OCI-M2 (cell line): ENCODE data around the gene SIX1.

Experiments
- DNase-seq: peaks from one replicate; lab custom pipeline; 2025; ENCODE audit not compliant: unreplicated experiment; lab: John Stamatoyannopoulos, UW

The SIX1 gene

DNA sequence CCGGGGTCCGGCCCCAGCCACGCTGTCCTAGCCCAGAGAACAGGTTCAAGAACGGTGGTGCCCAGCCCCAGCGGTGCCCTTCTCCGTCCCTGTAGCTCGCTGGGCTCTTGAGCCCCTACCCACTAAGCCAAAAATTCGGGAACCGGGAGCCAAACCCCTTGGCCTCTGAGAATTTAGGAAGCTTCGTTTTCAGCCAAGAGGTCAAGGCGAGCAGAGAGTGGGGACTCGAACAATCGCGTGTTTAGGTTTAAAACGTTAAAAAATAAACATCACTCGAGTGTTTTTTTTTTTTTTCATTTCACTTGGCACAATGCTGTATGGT, 6.2 kb downstream of the SIX1 start:
- no peak for DNase-seq

DNA sequence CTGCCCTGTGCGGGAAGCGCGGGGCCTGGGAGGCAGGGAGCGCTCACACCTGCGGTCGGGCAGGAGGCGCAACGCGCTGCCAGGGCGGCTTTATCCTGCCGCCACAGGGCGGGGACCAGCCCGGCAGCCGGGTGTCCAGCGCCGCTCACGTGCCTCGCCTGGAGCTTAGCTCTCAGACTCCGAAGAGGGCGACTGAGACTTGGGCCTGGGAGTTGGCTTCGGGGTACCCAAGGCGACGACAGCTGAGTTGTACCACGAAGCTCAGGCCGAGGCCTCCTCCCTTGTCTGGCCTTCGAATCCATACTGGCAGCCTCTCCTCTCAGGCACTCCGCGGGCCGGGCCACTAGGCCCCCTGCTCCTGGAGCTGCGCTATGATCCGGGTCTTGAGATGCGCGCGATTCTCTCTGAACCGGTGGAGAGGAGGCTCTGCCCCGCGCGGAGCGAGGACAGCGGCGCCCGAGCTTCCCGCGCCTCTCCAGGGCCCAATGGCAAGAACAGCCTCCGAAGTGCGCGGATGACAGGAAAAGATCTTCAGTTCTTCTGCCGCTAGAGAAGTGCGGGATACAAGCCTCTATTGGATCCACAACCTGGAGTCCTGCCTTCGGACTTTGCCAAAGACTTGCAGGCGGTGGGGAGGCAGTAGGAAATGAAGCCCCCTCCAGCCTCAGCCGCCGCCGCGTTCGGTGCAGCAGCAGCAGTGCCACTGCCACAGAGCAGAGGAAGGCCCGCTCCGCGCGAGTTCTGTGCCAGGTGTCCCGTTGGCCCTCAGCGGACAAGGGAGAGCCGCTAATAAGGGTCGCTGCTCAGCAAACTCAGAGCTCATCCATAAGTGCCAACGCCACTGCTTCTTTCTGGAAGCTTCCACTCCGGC, 6.8 kb downstream of the SIX1 start:
- no peak for DNase-seq

DNA sequence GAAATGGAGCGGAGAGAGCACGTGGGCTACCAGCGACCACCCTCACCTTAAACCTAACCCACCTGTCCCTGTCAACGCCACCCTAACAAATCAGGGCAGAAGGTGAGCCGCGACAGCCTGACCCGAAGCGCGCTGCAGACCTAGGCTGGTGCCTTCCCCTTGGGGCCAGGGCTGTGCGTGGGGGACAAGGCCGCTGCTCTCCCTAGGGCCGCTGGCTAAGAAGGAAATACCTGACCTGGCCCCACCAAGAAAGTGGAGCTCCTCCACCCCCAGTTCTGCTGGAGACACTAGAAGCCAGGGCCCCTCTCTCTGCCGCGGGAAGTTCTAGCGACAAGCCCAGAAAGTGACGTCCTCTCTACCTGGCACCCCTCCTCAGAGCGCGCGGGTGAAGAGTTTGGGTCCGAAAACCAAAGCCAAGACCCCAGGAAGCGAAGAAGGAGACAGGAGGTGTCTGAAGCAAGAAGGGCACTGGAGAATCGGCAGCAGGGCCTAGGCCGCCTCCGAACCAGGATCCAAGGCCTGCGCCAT, 7.5 kb downstream of the SIX1 start:
- DNase-seq, result no peak

DNA sequence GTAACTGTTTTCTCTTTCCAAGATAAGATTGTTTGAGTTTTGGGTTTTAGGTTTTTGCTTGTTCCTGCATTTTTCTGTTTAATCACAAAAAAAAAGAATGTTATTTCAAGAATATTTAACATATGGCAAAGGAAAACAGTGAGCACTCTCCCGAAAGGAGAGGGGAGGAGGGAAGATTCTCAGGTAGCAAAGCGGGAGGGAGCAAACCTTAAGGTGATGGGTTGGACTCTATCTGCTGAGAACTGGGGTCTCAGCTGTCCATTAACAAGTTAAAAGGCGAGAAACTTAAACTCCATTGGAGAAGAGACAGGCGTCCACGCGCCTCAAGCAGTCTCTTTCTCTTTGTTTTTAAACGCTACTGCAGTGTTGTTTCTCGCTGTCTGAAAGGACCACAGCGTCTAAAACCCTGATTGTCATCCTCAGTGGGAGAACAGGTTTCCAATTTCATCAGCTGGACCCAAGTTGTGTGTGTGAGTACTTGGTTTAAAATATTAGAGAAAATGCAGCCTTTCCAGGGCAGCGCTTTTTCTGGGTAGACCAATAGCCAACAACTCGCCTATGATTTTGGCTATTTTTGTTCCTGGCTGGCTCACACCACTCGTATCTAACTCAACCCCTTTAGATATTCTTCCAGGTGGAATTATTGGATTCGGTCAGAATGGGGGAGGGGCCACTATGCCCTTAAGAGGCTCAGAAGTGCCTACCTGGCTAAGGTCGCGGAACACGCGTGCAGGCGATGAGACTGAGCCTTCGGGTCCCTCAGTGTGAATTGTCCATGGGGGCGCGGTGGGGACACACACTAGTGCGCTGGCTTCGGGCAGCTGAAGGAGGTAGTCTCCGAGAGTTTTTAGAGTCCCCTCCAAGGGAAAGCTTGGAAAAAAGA, 8.2 kb downstream of the SIX1 start:
- DNase-seq, result no peak

DNA sequence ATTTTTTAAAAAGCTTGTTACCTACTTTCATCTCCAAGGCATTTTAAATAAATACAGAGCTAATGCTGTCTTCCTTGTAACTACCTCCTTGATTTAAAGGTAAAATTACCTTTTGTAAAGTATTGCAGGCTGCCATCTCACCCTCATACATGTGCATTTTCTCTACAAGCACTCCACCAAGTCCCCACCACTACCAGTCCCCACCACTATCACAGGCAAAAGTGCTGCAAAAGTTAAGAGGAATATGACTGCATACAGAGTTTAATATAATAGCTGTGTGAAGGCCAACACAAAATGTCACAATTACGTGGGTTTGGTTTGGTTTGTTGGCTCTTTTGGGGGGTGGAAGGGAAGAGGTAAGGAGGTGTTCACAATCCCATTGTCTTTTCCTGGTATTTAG, 9.6 kb downstream of the SIX1 start:
- no peak for DNase-seq

DNA sequence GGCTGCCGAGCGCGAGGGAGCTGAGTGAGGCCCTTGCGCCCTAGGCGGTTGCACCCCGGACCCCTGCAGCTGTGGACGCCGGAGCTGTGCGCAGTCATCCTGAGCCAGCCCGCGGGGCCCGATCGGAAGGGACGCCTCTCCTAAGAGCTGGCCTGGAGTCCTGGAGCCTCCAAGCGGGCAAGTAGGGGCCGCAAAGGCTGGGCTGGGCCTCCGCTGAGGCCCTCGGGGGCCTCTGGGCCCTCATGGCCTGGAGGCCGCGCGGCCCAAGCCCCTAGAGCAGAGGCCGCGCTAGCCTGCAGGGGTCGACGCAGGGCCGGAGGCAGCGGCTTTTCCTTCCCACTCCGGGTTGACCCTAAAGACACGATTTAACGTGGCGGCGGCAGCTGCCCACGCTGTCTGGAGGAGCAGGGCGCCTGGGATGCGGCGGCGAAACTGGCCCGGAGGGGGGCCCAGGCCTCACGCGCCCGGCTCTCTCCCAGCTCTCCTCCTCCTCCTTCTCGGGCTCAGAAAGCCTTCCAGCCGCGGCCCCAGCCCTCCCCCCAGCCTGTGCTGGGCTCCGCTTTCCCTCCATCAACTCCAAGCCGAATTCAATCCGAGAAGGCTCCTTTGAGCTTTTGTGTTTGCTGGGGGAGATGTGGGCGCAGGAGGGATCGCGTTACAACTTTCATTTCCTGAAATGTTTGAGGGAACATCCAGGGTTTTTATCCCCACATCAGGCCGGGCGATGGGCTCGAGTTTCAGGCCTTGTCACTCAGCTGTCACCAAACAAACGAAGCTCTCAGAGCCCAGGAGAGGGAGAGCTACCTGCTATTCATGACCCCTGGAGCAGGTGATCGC, 11.6 kb downstream of the SIX1 start:
- no peak for DNase-seq

DNA sequence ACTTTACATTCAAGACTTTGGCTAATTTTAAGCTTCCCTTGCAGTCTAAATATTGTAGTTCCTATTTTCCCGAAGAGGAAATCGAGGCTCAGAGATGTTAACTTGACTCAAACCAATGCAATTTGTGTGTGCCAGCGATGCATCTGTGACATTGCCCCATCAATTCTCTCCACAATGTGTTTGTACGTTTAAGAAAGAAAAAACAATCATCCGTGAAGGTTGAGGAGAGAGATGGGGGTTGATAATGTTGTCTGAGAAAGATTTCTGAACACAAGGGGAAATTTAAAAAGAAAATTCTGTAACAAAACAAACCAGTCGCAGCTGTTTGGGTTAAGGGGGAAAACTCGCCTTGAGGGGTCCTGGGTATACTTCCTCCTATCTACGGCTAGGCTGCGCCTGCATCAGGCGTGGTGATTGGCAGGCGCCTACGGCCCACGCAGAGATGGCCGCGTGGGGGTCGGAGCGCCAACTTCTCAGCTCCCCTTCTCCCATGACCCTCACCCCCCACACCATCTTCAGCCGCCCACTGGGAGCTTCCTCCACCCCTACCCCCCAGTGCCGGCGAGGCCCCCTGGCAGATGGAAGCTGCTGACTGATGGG, 12.3 kb downstream of the SIX1 start:
- no peak for DNase-seq

DNA sequence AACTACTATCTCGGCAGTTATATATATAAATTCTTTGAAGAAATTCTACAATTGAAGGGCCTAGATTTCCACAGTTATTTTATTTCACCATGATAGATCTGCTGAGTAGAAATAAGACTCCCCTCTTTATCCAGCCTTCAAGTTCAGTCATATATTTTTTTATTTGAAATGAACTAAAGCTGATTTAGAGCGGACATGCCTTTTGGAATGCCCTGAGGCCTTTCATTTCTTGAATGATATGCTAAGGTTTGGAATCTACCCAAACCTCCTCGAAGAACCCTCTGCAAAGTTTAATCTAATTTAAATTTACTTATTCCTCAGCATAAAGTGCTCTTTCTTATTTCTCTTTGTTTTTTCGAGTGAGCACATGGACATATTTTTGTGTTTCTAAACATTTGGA, 15.1 kb downstream of the SIX1 start:
- DNase-seq, result no peak

DNA sequence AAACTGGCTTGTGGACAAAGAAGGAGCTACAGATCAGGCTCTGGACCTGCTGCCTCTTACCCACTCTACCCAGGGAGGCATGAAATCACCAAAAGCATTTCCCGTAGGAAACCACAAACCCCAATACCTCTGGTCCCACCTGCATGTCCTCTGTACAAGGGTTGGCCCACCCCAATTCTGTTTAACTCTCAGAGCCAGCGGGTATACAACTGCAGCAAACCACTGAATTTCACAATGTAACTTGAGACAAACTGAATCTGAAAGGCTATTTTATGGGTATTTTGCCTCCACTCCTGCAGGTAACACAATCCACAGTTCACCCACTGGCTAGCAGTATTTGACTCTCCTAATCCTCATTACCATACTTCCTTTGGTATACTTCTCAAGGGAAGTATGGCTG, 16.5 kb downstream of the SIX1 start:
- no peak for DNase-seq

DNA sequence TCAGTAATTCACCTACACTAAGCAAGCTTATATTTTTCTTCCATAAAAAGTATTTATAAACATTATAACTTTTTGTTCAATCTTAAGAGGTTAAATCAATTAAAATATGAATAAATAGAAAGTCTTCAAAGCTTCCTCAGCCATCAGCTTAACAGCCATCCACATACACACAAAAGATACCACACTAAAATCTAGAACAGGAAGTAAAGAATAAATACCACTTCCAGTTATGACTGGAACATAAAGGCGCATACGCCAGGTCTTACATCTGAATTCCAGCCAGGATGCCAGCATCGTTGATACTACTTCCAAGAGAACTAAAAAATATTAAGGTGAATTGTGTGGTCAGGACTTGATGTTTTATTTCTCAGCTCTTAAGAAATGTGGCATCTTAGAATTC, 17.0 kb downstream of the SIX1 start:
- DNase-seq, result no peak

DNA sequence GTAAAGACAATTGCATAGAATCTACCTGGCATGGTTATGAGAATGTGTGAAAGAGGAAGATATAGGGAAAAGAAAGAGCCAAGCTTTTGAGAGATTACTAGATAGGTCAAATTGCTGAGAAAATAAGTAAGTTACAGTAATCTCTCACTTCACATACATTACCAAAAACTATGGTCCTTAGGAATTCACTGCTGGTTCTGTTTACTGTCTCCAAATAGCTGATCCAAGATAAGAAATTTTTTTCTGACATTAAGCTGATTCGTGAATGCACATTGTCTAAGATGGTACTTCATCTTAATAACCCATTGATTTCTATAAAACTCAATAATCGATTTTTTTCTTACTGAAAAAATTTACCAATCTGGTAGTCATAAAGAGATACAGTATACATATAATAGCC, 17.4 kb downstream of the SIX1 start:
- DNase-seq, result no peak

DNA sequence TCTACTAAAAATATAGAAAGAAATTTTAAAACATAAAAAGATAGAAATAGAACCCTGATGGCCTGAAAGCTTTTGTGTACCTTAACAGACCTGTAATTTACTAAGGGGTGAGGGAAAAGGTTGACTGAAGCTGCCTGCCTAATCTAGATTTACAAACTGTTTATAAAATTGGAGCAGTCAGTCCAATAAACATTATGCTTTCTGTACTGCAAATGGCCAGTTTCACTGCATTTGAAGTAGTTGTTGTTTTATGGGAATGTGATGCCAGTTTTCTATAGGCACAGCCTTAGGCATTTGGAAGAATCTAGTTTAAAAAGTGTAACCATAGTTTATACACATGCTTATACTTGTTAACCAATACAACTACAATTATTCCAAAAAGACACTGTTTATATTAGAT, 19.1 kb downstream of the SIX1 start:
- DNase-seq, result no peak

DNA sequence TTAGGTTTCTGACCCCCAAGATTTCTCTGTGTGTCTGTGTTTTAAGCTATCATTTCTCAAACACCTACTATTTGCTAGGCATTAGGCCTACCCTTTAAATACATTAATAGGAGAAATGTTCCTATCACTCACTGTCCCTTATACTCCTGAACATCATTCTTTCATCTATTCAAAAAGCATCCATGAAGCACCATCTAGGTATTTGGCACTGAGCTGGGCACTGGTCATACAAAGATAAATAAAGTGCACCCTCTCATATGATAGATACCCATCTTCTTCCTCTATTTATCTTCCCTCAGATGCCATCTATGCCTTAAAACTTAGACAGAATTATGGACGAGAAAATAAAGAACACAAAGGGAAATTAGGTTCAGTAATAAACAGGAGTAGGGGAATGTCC, 20.4 kb downstream of the SIX1 start:
- DNase-seq, result no peak

DNA sequence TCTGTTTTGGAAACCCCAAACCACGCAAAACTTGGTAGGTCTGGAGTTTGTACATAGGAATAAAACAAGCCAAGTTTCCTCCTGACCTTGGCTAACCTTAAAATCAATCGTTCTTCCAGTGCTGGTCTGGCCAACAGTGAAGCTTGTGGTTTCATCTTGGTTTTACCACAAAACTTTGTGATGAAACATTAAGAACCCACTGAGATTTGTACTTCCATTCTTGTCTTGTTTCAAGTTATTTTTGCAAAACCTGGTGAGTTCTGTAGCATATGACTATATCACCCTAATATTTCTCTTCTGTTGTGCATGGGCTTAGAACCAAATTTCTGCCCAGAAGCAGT, 26.4 kb downstream of the SIX1 start:
- DNase-seq, result no peak

DNA sequence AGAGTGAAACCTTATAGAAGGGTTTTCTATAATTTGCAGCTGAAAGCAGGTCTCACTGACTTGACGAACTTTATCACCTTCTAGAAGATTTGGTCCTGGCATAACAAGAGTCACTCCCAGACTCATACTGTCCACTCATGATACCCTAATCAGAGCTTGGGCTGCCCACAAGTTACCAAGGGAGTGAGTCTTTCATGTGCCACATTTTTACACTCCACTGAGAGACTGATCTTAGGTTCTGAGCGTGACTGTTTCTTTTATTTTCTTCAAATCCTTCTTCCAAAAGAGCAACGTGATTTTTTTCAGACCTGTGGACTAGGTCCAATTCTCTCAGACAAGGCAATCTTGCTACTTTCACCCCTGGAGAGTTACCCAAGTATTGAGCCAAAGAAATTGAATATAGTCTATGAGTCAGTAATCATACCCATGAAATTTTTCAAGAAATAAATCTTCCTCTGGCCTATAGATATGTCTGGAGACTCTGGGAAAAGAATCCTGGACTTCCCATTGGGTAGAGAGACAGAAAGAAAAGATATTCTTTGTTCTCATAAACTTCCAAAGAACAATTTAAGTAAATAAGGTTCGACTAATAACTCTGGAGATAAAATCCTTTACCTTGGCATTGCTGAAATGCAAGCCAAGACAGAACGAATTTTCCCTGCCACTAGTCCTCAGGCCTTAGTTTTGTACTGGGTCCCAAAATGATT, 26.9 kb downstream of the SIX1 start:
- no peak for DNase-seq

DNA sequence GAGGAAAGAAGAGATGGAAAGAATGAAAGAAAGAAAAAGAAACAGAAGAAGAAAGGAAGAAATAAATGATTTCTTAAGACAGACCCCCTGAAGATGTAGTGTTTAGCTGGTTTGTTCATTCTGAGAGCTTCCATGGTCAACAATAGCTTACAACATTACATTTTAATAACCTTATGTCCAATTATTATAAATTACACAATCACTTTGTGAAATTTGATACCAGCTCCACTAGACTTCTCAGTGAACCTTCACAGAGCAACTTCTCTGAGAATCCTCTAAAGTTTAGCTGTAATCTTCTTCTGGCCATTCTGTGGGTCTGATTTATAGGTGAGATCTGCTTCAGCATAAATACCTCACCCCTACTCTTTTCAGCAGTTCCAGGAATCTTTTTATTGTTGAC, 27.9 kb downstream of the SIX1 start:
- DNase-seq, result no peak

DNA sequence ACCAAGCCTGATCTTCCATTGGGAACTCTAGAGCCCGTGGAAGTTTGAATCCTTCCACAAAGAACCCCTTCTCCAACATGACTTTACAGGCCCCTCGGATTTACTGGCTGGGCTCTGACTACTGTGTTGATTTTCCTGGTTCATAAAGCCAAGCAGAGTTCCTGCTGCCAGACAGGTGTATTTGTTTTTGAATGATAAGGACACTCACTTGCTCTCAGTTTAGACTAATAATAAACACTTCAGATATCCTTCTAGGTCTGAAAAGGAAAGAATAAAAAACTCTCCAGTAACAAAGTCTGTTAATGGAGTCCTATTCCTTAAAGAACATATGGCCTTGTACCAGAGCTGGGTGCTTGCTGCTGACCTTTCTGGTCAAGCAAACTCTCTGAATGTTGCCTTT, 31.0 kb downstream of the SIX1 start:
- no peak for DNase-seq

DNA sequence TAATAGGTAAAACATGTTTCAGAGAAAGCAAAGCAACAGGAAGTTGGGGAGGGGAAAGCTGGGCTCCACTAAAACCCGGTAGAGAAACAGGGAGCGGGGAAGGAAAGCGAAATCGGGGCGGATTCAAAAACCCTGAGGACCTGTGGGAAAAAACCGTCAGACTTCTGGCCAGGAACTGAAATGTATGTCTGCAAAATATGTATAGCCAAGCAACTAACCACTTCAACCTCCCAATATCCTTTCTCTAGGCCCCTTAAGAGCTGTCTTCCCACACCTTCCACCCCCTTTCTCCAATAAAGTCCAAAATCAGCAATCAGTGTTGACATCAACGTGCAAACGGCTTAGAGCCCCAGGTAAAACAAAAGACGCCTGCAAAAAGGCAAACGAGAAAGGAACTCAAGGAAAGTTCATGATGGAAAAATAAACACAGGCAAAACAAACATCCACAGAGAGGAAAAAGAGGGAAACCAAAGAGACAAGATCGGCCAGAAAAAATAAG, 32.8 kb downstream of the SIX1 start:
- DNase-seq, result no peak

DNA sequence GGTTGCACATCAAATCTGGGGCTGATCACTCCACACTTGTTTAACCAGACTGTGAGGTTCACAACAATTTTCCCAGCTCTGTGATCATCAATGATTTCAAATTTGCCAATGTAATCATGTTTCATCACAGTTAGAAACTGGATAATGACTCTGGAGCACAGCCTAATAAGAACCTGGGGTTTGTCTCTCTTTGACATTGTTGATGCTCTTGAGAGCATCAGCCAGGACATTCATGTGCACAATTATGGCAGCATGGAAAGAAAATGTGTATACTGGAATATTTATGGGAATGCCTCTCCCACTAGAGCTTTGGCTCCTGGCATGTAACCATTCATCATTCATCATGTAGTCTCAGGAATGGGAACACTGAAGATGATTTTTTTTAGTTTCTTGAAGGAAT, 47.0 kb downstream of the SIX1 start:
- no peak for DNase-seq

DNA sequence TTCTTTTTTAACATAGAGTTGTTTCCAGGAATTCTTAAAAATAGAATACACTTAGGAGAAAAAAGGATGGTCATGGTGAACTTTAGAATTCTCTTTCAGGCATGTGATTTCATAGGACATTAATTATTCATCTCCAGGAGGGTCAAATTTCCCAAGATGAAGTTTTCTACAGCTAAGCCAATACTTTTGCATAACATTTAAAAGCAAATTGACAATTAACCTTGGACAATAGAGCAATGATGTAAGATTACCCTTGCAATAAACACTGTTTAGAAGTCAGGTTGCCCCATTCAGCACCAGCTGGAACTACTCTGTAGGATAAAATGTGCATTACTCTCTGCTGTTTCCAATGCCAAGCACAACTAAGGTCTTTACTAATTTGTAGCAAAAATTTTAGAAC, 49.5 kb downstream of the SIX1 start:
- DNase-seq, result no peak
